A375 (cell line): Measurements from ENCODE around the gene THAP4. TPM values are rescaled to one million over a fixed set of nuclear protein-coding genes. Genes with fewer than 3 reads are reported as not detected.

Experiments
- small RNA-seq: library from RNA; depleted of rRNA; stranded (forward); fragments of <200 nt; gene quantifications from one replicate; pipeline ENCODE3, GENCODE V24; 2014
- total RNA-seq: library from RNA; depleted of rRNA; stranded (reverse); fragments of >200 nt; shearing (Covaris generic); gene quantifications from 2 replicates; pipeline ENCODE4 v1.2.3, GENCODE V29; 2014; rRNA removed

THAP4 gene
- 60.0 and 64.0 TPM in 2 replicates for total RNA-seq

GRCh38 chr2:241637018-241637794 is at the start of gene THAP4, which contains the start of gene ATG4B:
Gene THAP4, minus strand, starts transcription at chr2:241637158. Its CDS starts 141 bp downstream, at chr2:241637017.
Gene ATG4B, plus strand, starts transcription at chr2:241637693. Its CDS starts 22 bp downstream, at chr2:241637715.

GRCh38 chr2:241558532-241559322 is 78.2 kb downstream of the THAP4 start, which contains the start of gene BOK:
Gene BOK, plus strand, starts transcription at chr2:241558745. Its CDS starts 739 bp downstream, at chr2:241559484.

Small RNA genes lying within 50 kb of the gene (small RNA-seq; reads per million reads assigned to genes)
- 0.33 reads per million for gene RNA5SP122

Other genes starting within 250 kb of the THAP4 start
- 91.4 and 92.6 TPM in 2 replicates for gene STK25, start 128.6 kb downstream of the THAP4 start, total RNA-seq
- 5.1 and 8.0 TPM in 2 replicates for gene BOK, start 78.4 kb downstream of the THAP4 start, total RNA-seq
- gene ATG4B, start 535 bp upstream of the THAP4 start, total RNA-seq = 23.7 and 40.7 TPM in 2 replicates
- gene DTYMK, start 49.7 kb upstream of the THAP4 start, total RNA-seq = 52.4 and 56.2 TPM in 2 replicates
- 37.2 and 47.0 TPM in 2 replicates for gene ING5, start 64.9 kb upstream of the THAP4 start, total RNA-seq
- gene D2HGDH, start 97.5 kb upstream of the THAP4 start, total RNA-seq = 21.9 and 26.9 TPM in 2 replicates
- not detected in 2 replicates for gene GAL3ST2, start 139.7 kb upstream of the THAP4 start, total RNA-seq
- 0.34 TPM in 1 of 2 replicates, not detected in the other for gene NEU4, start 172.0 kb upstream of the THAP4 start, total RNA-seq
- not detected in 2 replicates for gene PDCD1, start 221.7 kb upstream of the THAP4 start, total RNA-seq
- gene RTP5, start 232.6 kb upstream of the THAP4 start, total RNA-seq = not detected in 2 replicates